HCT116 (cell line): ENCODE measurements around the gene GON4L. TPM values are rescaled to one million over a fixed set of nuclear protein-coding genes. Genes with fewer than 3 reads are reported as not detected.

Experiments used
- ATAC-seq: fragments of 200-7000 bp; cut with Tn5 transposase; 2 replicates; pipeline ENCODE4 v1.9.1; 2020; ENCODE audit warnings: mild to moderate bottlenecking, moderate library complexity
- BruUV-seq: library from RNA; stranded (reverse); fragments of 400-500 nt; replicated peaks from 2 replicates; lab custom pipeline; 2021; lab: Mats Ljungman, UMichigan
- CTCF ChIA-PET: fragments of 300-600 bp; sonication (Branson Sonifier 250); formaldehyde crosslinking; loops from one replicate; lab custom pipeline; 2021; ENCODE audit warnings: antibody characterized with exemption; lab: Charles Lee
- POLR2A ChIA-PET: fragments of 300-600, 350-600 bp; sonication (Branson Sonifier 250); formaldehyde crosslinking; loops from one replicate; lab custom pipeline; 2021; ENCODE audit warnings: antibody characterized with exemption; lab: Charles Lee
- RAD21 ChIA-PET, 2 experiments: fragments of 300-600 bp; sonication (Branson Sonifier 250); formaldehyde crosslinking; loops; one replicate each; lab custom pipeline; 2023; ENCODE audit warnings: low total read pairs in 2 of 2; ENCODE audit not compliant: uncharacterized antibody in 2 of 2, unreplicated experiment in 2 of 2, low non-redundant PET in 1 of 2; lab: Charles Lee
- DNase-seq: peaks from one replicate; pipeline ENCODE4 v3.0.0-alpha.2; 2010; ENCODE audit warnings: low read depth, low spot score
- H2AFZ ChIP-seq: fragments of 200-600 bp; shearing (Covaris generic), sonication (generic); 2 replicates; pipeline ENCODE4 v1.6.1; 2017; ENCODE audit warnings: low read depth, mixed run types, mixed read lengths, antibody characterized with exemption, low read length; ENCODE audit not compliant: poor library complexity, severe bottlenecking
- H3K27ac ChIP-seq: 2 replicates; pipeline ENCODE4 v1.5.1; 2012; ENCODE audit warnings: low read depth, low read length
- H3K27me3 ChIP-seq: fragments of 200-600 bp; sonication (generic); 2 replicates; pipeline ENCODE4 v1.6.1; 2016; ENCODE audit warnings: mixed run types, low read length, mixed read lengths; ENCODE audit not compliant: insufficient read depth
- H3K36me3 ChIP-seq, 2 experiments: fragments of 200-500 bp in 1 of 2; fragments of 200-600 bp in 1 of 2; sonication (Bioruptor generic) in 1 of 2; sonication (generic) in 1 of 2; 2 replicates each; pipeline versions ENCODE4 v1.5.1 to v1.6.1; 2014 to 2016; ENCODE audit warnings: low read length in 2 of 2, inconsistent platforms in 1 of 2, mixed read lengths in 1 of 2, mixed run types in 1 of 2; ENCODE audit not compliant: insufficient read depth in 2 of 2, control insufficient read depth in 1 of 2
- H3K4me1 ChIP-seq, 2 experiments: fragments of 200-600 bp in 1 of 2; sonication (generic) in 1 of 2; 2 replicates each; pipeline versions ENCODE4 v1.5.1 to v1.6.1; 2012 to 2017; ENCODE audit warnings: low read length in 2 of 2, inconsistent platforms in 1 of 2, mild to moderate bottlenecking in 1 of 2, mixed read lengths in 1 of 2, mixed run types in 1 of 2, moderate library complexity in 1 of 2; ENCODE audit not compliant: insufficient read depth in 2 of 2, control insufficient read depth in 1 of 2
- H3K4me2 ChIP-seq: fragments of 200-600 bp; sonication (generic); 2 replicates; pipeline ENCODE4 v1.6.1; 2017; ENCODE audit warnings: mixed run types, low read length, mixed read lengths
- H3K4me3 ChIP-seq, 2 experiments: fragments of 200-600 bp in 1 of 2; sonication (generic) in 1 of 2; replicated peaks in 1 of 2; 2 replicates each; pipeline ENCODE4 v1.5.1; 2011 to 2016; ENCODE audit warnings: low read length in 2 of 2, control low read depth in 1 of 2, low read depth in 1 of 2, mild to moderate bottlenecking in 1 of 2, mixed read lengths in 1 of 2, mixed run types in 1 of 2
- H3K79me2 ChIP-seq: fragments of 200-600 bp; sonication (generic); 2 replicates; pipeline ENCODE4 v1.6.1; 2017; ENCODE audit warnings: mild to moderate bottlenecking, mixed run types, low read length, moderate library complexity, mixed read lengths; ENCODE audit not compliant: insufficient read depth
- H3K9ac ChIP-seq: fragments of 200-600 bp; sonication (generic); 2 replicates; pipeline ENCODE4 v1.6.1; 2016; ENCODE audit warnings: low read length, mixed read lengths
- H3K9me2 ChIP-seq: fragments of 200-600 bp; sonication (generic), shearing (Covaris generic); 2 replicates; pipeline ENCODE4 v1.6.1; 2017; ENCODE audit warnings: mixed run types, mild to moderate bottlenecking, moderate library complexity; ENCODE audit not compliant: insufficient read depth
- H3K9me3 ChIP-seq, 2 experiments: fragments of 200-500 bp in 1 of 2; fragments of 200-600 bp in 1 of 2; sonication (Bioruptor generic) in 1 of 2; sonication (generic) in 1 of 2; 2 replicates each; pipeline ENCODE4 v1.6.1; 2014 to 2017; ENCODE audit warnings: low read length in 2 of 2, mixed read lengths in 2 of 2, inconsistent platforms in 1 of 2, low read depth in 1 of 2, mild to moderate bottlenecking in 1 of 2, mixed run types in 1 of 2, moderate library complexity in 1 of 2; ENCODE audit not compliant: control insufficient read depth in 1 of 2, insufficient read depth in 1 of 2
- H4K20me1 ChIP-seq: fragments of 200-600 bp; sonication (generic), shearing (Covaris generic); 2 replicates; pipeline ENCODE4 v1.6.1; 2017; ENCODE audit warnings: mixed run types, mild to moderate bottlenecking, moderate library complexity; ENCODE audit not compliant: insufficient read depth
- CEBPB ChIP-seq: IDR thresholded peaks from 2 replicates; pipeline ENCODE4 v1.6.1; 2012; ENCODE audit warnings: low read depth
- EZH2phosphoT487 ChIP-seq: fragments of 200-600 bp; IDR thresholded peaks from 2 replicates; pipeline ENCODE4 v1.6.1; 2018; ENCODE audit warnings: antibody characterized with exemption, borderline replicate concordance
- POLR2A ChIP-seq: IDR thresholded peaks from 2 replicates; pipeline ENCODE4 v1.7.0; 2011; ENCODE audit warnings: borderline replicate concordance; ENCODE audit not compliant: insufficient read depth, insufficient read length; ENCODE audit errors: extremely low read depth
- POLR2AphosphoS5 ChIP-seq: IDR thresholded peaks from 2 replicates; pipeline ENCODE4 v1.6.1; 2011; ENCODE audit warnings: mild to moderate bottlenecking, low read depth, low read length, moderate library complexity
- RAD21 ChIP-seq: IDR thresholded peaks from 2 replicates; pipeline ENCODE4 v1.6.1; 2012; ENCODE audit warnings: low read depth, mild to moderate bottlenecking
- SIN3A ChIP-seq: IDR thresholded peaks from 2 replicates; pipeline ENCODE4 v1.6.1; 2012; ENCODE audit warnings: low read depth
- SP1 ChIP-seq: IDR thresholded peaks from 2 replicates; pipeline ENCODE4 v1.6.1; 2012; ENCODE audit warnings: low read depth
- TCF7L2 ChIP-seq: IDR thresholded peaks from 2 replicates; pipeline ENCODE4 v1.7.0; 2011; ENCODE audit warnings: borderline replicate concordance, inconsistent platforms; ENCODE audit not compliant: insufficient read depth, insufficient read length; ENCODE audit errors: extremely low read depth
- intact Hi-C: fragments of 100-400 bp; cut with micrococcal nuclease; formaldehyde crosslinking; loops from 2 replicates; pipeline ENCODE4 v1.10.0; 2022
- total RNA-seq: library from RNA; stranded (reverse); gene quantifications from one replicate; pipeline ENCODE4 v1.2.1, GENCODE V29; 2021; ENCODE audit not compliant: unreplicated experiment
- TF ChIP-seq, protein P1 (sequence below): IDR thresholded peaks from 2 replicates; pipeline ENCODE4 v1.6.1; 2012

GON4L gene
- total RNA-seq, 1 experiment from 2014 or later, result 40.8 TPM

DNA sequence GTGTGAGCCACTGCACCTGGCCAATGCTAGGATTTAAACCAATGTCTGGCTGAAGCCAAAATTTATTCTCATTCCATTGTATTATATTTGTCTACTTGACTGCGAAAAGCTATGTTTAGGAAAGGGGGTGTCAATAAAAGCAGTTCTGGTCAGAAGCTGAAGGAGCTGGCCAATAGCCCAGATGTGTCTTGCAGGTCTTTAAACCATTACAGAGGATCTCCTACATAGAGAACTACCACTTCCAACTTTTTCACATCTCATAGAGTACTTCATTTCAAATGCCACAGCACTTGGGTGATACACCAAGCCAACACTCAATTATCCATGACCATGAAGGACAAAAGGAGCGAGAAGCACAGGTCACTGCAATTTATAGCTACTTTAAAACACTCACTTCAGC, 4.9 kb upstream of the GON4L start:
- Histone ChIP-seq H2AFZ (no peak overlapping the region), H3K9me2 (no peaks in the 10 kb centered on the region), H3K79me2 (peaks cover 1% of the 10 kb centered on the region; the same call in 1 of the 2 replicates), H3K27me3 (peaks cover 9% of the 10 kb centered on the region), H3K9me3 (no peaks in the 10 kb centered on the region), H4K20me1 (no peaks in the 10 kb centered on the region), H3K9ac (no peak overlapping the region), H3K27ac (no peak overlapping the region), H3K36me3 (no peaks in the 10 kb centered on the region), H3K4me1 (peaks cover 3 to 15% of the 10 kb centered on the region in 2 experiments; a peak in 3 of 4 replicates), H3K4me3 (no peak overlapping the region), H3K4me2 (no peak overlapping the region)
- DNase-seq (no peak), ATAC-seq (no peak)
- CTCF ChIA-PET, result no interaction called here
- intact Hi-C loops, result no loop called here
- no peak for TF ChIP-seq TCF7L2
- no peak for TF ChIP-seq SP1
- POLR2A ChIA-PET, result no interaction called here
- RAD21 ChIA-PET, result no interaction called here
- no TSS peak for BruUV-seq

DNA sequence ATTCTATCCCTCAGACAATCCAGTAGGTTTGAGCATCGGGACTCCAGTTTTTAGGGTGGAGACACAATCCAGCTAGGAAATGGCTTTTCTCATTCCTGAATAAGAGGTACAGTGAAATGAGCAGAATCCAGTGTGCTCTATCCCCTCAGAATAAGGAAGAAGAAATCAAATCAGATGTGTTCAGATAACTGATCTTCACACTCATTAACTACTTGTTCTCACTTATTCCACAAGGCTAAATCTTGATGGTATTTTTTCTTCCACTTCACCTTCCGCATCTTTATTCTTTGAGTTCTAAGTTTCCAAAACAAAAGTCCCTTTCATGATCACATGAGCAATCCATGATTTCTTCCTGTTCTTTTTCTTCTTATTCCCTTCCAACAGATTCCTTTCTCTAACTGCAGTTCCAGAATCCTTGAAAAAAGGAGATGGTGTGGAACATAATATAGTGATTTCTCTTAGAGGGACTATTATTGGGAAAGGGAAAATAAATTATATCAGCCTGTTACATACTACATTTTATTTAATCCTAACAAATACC, 4.0 kb upstream of the GON4L start:
- Histone ChIP-seq H3K9ac (no peak overlapping the region), H3K27me3 (peaks cover 9% of the 10 kb centered on the region), H3K9me2 (no peaks in the 10 kb centered on the region), H3K4me1 (peaks cover 3 to 19% of the 10 kb centered on the region in 2 experiments; a peak in 3 of 4 replicates), H3K79me2 (peaks cover 10% of the 10 kb centered on the region), H3K27ac (no peak overlapping the region), H3K4me2 (no peak overlapping the region), H4K20me1 (no peaks in the 10 kb centered on the region), H2AFZ (no peak overlapping the region), H3K36me3 (no peaks in the 10 kb centered on the region), H3K4me3 (no peak overlapping the region), H3K9me3 (no peaks in the 10 kb centered on the region)
- CTCF ChIA-PET, result no interaction called here
- TF ChIP-seq RAD21, result no peak
- no peak for TF ChIP-seq POLR2A
- no peak for TF ChIP-seq CEBPB
- TF ChIP-seq, protein P1, sequence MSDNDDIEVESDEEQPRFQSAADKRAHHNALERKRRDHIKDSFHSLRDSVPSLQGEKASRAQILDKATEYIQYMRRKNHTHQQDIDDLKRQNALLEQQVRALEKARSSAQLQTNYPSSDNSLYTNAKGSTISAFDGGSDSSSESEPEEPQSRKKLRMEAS, result no peak
- no peak for TF ChIP-seq POLR2AphosphoS5
- TF ChIP-seq EZH2phosphoT487, result no peak
- no peak for TF ChIP-seq SIN3A
- intact Hi-C loops, result no loop called here
- BruUV-seq, result no TSS peak
- ATAC-seq (no peak), DNase-seq (no peak)
- RAD21 ChIA-PET, result no interaction called here
- POLR2A ChIA-PET, result no interaction called here
